NCI-H510A (cell line): Measurements from ENCODE around the gene SNX14.
"Not testable (repeated sequence)": the region's sequence is repeated elsewhere in the genome, so short reads cannot be mapped to it uniquely, and the experiment has no call there.

Source experiments
- DNase-seq: peaks from one replicate; lab custom pipeline; 2025; lab: John Stamatoyannopoulos, UW

The SNX14 gene

GRCh38 chr6:85582832-85583231 is 10.8 kb downstream of the SNX14 start:
- not testable (repeated sequence) for DNase-seq

- no peak for DNase-seq
Measured at GRCh38 chr6:85581572-85581971, 12.1 kb downstream of the SNX14 start.

- DNase-seq, result no peak
Measured at GRCh38 chr6:85580878-85581267, 12.8 kb downstream of the SNX14 start.

GRCh38 chr6:85580118-85580877 is 13.4 kb downstream of the SNX14 start:
- DNase-seq, result no peak

DNA sequence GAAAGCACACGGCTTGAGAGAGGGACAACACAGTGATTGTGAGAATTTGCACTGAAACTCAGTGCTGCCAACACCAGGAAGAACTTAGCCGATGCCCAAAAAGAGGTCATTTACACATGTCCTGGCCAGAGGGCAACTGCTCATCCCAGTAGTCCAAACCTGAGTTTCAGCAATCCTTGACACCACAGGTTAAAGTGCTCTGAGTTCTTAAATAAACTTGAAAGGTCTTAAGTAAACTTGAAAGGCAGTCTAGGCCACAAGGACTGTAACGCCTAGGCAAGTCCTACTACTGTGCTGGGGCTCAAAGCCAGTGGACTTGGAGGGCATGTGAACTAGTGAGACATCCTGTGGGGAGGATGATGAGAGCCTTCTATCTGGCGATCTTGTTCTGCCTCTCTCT is 14.1 kb downstream of the SNX14 start:
- DNase-seq, result no peak

- no peak for DNase-seq
Measured at GRCh38 chr6:85576476-85576875, 17.2 kb downstream of the SNX14 start.

DNA sequence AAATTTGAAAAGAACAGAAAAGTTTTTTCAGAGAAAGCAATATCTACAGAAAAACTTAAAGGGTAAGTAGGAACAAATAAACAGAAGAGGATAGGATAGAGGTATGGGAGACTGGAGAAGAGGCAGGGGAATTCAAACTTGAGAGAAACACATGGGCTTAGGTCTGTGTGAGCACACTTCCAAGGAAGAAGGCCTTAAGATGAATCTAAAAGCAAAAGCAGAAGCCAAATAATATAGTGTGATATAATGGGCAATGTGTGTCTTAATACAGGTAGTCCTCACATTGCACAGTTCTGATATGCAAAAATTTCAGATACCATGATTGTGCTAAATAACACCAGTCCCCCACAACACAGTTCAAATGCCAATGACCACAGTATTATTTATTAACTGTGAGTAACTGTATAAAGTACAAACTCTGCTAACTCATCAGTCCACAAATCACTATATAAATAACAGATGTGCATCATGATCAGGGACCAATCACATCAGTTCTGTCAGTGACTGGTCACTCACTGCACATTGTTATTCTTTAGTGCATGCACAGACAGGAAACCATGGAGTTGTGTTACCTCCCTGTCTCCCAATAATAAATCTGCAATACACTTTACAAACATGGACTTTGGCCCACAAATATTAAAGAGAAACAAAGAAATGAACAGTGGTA is 18.6 kb downstream of the SNX14 start:
- no peak for DNase-seq

DNA sequence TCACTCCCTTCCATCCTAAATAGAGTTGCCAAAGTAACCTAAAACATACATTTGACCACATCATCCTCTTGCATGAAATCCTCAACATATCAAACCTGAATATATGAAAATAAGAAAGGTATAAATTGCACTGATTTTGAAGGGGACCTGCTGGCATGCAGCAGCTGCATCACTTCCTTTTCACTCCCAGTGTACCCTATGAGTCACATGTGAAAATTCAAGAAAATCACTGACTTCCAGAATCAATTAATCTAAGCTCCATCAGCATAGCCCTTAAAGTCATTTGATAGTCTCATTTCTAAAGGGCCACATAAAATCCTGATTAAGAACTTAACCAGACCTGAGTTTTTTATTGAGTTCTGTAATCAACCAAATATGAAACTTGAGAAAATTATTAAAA is 24.3 kb downstream of the SNX14 start:
- DNase-seq, result no peak

DNA sequence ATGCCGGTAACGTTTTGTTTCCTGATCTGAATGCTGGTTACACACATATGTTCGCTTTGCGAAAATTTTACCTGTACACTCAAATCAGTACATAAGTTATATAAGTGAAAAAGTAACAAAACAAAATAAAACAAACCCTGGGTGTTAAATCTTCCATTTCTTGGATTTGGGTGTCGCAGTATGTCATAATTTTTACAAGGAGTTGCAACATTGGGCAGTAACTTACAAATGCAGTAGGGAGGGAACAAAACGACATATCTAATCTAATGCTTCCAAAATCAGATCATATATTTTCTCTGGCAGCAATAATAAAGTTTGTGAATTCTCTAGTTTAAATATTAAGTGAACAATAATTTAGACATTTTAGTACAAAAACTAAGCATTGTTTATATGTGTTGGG is 25.2 kb downstream of the SNX14 start:
- no peak for DNase-seq

- no peak for DNase-seq
Measured at GRCh38 chr6:85565736-85566135, 27.9 kb downstream of the SNX14 start.

DNA sequence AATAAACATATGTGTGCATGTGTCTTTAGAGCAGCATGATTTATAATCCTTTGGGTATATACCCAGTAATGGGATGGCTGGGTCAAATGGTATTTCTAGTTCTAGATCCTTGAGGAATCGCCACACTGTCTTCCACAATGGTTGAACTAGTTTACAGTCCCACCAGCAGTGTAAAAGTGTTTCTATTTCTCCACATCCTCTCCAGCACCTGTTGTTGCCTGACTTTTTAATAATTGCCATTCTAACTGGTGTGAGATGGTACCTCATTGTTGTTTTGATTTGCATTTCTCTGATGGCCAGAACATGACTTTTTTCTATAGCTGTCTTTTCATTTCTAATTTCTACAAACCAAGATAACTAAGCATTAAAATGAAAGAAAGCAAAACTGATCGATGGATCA is 29.4 kb downstream of the SNX14 start:
- not testable (repeated sequence) for DNase-seq

- no peak for DNase-seq
Measured at GRCh38 chr6:85561750-85562357, 31.8 kb downstream of the SNX14 start.

DNA sequence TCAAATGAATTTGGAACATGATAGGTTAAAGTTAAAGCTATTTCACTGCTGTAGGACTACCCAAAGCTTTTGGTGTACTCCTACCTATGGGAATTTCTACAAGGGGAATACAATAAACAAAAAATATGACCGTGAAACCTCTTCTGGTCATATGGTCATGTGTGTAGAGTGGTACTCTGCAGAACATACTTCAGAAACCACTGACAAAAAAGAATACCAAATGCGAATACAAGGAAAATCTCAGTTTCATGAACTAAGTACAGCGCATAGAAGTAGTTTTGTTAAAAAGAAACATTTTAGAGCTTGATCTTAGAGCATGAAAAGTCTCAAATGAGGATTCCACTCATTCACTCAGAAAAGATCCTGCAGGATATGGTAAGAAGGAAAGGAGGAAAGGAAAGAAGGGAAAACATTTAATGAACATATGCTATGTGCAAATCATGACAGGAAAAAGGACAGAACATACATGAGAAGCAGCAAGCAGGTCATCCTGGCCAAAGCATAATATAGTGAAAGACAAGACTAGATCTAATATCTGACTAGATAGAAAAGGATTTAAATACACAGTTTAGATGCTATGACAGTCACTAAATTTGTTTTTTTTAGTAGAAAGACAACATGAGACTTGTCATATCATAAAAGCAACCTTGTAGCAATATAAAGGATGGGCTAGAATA is 36.5 kb downstream of the SNX14 start:
- no peak for DNase-seq

GRCh38 chr6:85552652-85553051 is 41.0 kb downstream of the SNX14 start:
- DNase-seq, result no peak

DNA sequence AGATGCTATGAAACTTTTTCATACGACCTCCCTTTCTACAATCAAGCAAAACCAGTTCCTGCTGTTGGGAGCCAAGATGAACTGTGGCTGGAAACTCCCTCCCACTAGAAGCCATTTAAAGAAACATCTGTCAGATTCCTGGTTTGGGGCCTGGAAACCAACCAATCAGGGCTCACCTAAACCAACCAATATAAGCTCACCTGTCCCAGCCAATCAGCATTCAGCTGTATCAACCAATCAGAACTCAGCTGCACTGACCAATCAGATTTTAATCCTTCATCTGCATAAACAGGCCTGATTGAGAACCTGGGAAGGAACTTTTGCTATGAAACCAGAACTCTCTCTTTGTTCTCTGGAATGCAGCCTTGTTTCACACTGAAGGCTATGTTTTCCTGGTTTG is 42.4 kb downstream of the SNX14 start:
- no peak for DNase-seq

- no peak for DNase-seq
Measured at GRCh38 chr6:85547719-85548118, 45.9 kb downstream of the SNX14 start.

GRCh38 chr6:85544776-85545175 is 48.9 kb downstream of the SNX14 start:
- DNase-seq, result no peak

DNA sequence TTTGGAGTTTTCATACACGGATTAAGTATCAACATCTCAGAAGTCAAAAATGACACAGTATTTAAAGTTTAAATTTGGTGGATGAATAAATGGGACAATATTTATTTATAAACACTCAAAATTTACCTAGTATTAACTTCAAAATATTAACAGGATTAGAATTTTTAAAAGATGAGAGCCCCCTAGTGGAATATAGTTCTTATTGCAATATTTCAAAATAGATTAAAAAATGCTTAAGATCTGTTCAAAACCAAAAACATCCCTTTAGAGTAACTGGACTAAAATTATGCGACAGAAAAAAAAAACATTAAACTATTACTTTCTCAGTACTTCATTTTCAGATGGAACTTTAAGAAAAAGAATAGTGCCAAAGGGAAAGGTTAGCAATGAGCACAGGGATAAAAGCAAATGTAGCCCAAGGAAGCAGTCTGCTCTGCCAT is 56.6 kb downstream of the SNX14 start:
- no peak for DNase-seq

DNA sequence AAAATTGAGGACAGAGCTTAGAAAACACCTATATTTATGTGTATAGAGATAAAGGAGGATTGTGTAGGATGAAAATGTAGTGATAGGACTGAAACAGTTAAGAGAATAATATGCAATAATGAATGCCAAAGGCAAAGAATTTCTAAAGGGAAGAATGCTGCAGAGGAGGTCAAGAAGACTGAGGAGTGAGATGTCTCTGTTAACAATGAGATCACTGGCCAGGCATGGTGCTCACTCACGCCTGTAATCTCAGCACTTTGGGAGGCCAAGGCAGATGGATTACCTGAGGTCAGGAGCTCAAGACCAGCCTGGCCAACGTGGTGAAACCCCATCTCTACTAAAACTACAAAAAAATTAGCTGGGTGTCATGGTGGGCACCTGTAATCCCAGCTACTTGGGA is 69.4 kb downstream of the SNX14 start:
- not testable (repeated sequence) for DNase-seq

DNA sequence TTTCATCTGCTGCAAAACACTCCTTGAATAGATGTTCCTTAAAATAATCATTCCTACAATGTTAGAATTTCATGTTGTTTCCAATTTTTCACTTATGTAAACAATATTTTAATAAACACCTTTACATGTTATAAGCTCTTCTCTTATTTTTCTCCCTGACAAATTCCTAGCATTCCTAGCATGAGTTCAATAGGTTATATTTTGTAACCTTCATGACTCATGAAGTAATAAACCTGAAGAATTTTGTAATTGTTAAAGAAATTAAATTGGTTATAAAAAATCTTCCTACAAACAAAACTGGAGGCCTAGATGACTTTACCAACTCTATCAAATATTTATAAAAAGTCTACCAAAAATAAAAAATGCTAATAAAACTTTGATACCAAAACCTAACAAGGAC is 77.5 kb downstream of the SNX14 start:
- no peak for DNase-seq

DNA sequence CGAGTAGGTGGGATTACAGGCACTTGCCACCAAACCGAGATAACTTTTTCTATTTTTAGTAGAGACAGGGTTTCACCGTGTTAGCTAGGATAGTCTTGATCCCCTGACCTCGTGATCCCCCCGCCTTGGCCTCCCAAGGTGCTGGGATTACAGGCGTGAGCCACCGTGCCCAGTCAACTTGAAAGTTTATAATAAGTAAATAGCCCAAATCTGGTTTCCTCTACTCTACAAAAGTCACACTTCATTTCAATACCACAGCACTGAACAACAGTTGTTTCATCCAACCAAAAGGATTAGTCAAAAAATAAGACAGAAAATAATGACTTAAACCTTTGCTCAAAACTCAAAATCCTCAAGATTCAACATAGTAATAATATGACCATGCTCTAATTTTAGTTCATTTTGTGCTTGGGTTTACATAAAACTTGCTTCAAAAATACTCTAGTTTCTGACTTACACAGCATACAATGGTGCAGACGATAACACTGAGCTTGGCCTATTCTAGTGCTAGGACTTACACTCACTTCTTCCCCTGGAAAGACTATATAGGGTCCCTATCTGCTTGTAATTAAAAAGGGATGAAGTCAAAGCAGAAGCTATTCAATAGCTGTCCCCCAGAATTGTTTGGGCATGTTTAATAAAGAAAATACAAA is 87.1 kb downstream of the SNX14 start:
- DNase-seq, result no peak

- DNase-seq, result no peak
Measured at GRCh38 chr6:85498596-85499258, 94.9 kb downstream of the SNX14 start.
